GM12878 (cell line): Measurements from ENCODE around the gene CHPF2.

ENCODE experiments used
- EP300 ChIP-seq, 2 experiments: fragments of 150-350 bp in 1 of 2; IDR thresholded peaks; 2 replicates each; pipeline ENCODE4 v1.6.1; 2011 to 2012; ENCODE audit warnings: low read depth in 2 of 2, low read length in 2 of 2, borderline replicate concordance in 1 of 2, improper control_type of control experiment in 1 of 2, inconsistent platforms in 1 of 2; ENCODE audit not compliant: control insufficient read depth in 1 of 2
- HCFC1 ChIP-seq: fragments of 150-350 bp; IDR thresholded peaks from 2 replicates; pipeline ENCODE4 v1.6.1; 2014; ENCODE audit warnings: low read length
- LARP7 ChIP-seq: fragments of 450-650 bp; IDR thresholded peaks from 2 replicates; pipeline ENCODE4 v1.6.1; 2017; ENCODE audit warnings: mild to moderate bottlenecking
- MEF2A ChIP-seq: IDR thresholded peaks from 2 replicates; pipeline ENCODE4 v1.6.1; 2011; ENCODE audit warnings: low read depth, mild to moderate bottlenecking, low read length, moderate library complexity; ENCODE audit not compliant: insufficient read depth
- NFIC ChIP-seq: IDR thresholded peaks from 2 replicates; pipeline ENCODE4 v1.6.1; 2012; ENCODE audit warnings: low read depth, mild to moderate bottlenecking, inconsistent platforms, low read length, moderate library complexity
- NRF1 ChIP-seq: conservative IDR thresholded peaks from 2 replicates; pipeline ENCODE4 v1.6.1; 2011; ENCODE audit warnings: mild to moderate bottlenecking, low read depth, low read length, improper control_type of control experiment
- PKNOX1 ChIP-seq: fragments of 450-650 bp; IDR thresholded peaks from 2 replicates; pipeline ENCODE4 v1.6.1; 2016; ENCODE audit warnings: mild to moderate bottlenecking
- POLR2AphosphoS5 ChIP-seq: IDR thresholded peaks from 2 replicates; pipeline ENCODE4 v1.6.1; 2011; ENCODE audit warnings: mild to moderate bottlenecking, low read length, inconsistent platforms
- ZSCAN29 ChIP-seq: fragments of 450-650 bp; IDR thresholded peaks from 2 replicates; pipeline ENCODE4 v1.6.1; 2017; ENCODE audit warnings: mild to moderate bottlenecking, moderate library complexity
- TF ChIP-seq, protein P1 (sequence below), 3 experiments: IDR thresholded peaks in 2 of 3; conservative IDR thresholded peaks in 1 of 3; 2 replicates each; pipeline ENCODE4 v1.5.1; 2011; ENCODE audit warnings: low read depth in 3 of 3, low read length in 3 of 3, mild to moderate bottlenecking in 3 of 3, control low read depth in 2 of 3, moderate library complexity in 2 of 3, inconsistent platforms in 1 of 3, mixed read lengths in 1 of 3; ENCODE audit not compliant: control insufficient read depth in 2 of 3, insufficient read depth in 1 of 3; ENCODE audit errors: extremely low read depth in 1 of 3

- TF ChIP-seq, protein P1, sequence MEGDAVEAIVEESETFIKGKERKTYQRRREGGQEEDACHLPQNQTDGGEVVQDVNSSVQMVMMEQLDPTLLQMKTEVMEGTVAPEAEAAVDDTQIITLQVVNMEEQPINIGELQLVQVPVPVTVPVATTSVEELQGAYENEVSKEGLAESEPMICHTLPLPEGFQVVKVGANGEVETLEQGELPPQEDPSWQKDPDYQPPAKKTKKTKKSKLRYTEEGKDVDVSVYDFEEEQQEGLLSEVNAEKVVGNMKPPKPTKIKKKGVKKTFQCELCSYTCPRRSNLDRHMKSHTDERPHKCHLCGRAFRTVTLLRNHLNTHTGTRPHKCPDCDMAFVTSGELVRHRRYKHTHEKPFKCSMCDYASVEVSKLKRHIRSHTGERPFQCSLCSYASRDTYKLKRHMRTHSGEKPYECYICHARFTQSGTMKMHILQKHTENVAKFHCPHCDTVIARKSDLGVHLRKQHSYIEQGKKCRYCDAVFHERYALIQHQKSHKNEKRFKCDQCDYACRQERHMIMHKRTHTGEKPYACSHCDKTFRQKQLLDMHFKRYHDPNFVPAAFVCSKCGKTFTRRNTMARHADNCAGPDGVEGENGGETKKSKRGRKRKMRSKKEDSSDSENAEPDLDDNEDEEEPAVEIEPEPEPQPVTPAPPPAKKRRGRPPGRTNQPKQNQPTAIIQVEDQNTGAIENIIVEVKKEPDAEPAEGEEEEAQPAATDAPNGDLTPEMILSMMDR (IDR thresholded peaks at IDR 0.05 in 2 of 3, conservative IDR thresholded peaks at IDR 0.05 in 1 of 3; ENCODE audit: control insufficient read depth in 2 of 3, extremely low read depth in 1 of 3, insufficient read depth in 1 of 3, low read depth in 3 of 3, low read length in 3 of 3): no peak
- TF ChIP-seq NRF1: no peak
- no peak for TF ChIP-seq LARP7
- no peak for TF ChIP-seq NFIC
- no peak for TF ChIP-seq MEF2A
- no peak for TF ChIP-seq PKNOX1
- no peak for TF ChIP-seq POLR2AphosphoS5
- no peak for TF ChIP-seq ZSCAN29
- no peak for TF ChIP-seq HCFC1
- TF ChIP-seq EP300 (IDR thresholded peaks at IDR 0.05; ENCODE audit: borderline replicate concordance in 1 of 2, control insufficient read depth in 1 of 2, low read depth in 2 of 2, low read length in 2 of 2): no peak
These were observed 30.9 kb upstream of the CHPF2 start for GRCh38 chr7:151201344-151201743.
